Measurements from ENCODE around the gene FHIT.

- no peak for TF ChIP-seq POLR2AphosphoS5 (IDR thresholded peaks at IDR 0.05; ENCODE audit: low read depth, low read length)
- no peak for TF ChIP-seq POLR2A (IDR thresholded peaks at IDR 0.05; ENCODE audit: low read depth, low read length)
- TF ChIP-seq TAF1 (IDR thresholded peaks at IDR 0.05; ENCODE audit: borderline replicate concordance, low read depth, low read length) = no peak
Observed at GRCh38 chr3:59809710-59810444, 1441.4 kb downstream of the FHIT start.

Measured in GM12892 (cell line).